NCI-H2227 (cell line): Measurements from ENCODE around the gene ZC3H7A.
A peak's percentile ranks its signal among the peaks of the same experiment; 100 is the strongest.

ENCODE experiments used
- DNase-seq: peaks from one replicate; lab custom pipeline; 2025; ENCODE audit not compliant: unreplicated experiment; lab: John Stamatoyannopoulos, UW

The ZC3H7A gene

DNA sequence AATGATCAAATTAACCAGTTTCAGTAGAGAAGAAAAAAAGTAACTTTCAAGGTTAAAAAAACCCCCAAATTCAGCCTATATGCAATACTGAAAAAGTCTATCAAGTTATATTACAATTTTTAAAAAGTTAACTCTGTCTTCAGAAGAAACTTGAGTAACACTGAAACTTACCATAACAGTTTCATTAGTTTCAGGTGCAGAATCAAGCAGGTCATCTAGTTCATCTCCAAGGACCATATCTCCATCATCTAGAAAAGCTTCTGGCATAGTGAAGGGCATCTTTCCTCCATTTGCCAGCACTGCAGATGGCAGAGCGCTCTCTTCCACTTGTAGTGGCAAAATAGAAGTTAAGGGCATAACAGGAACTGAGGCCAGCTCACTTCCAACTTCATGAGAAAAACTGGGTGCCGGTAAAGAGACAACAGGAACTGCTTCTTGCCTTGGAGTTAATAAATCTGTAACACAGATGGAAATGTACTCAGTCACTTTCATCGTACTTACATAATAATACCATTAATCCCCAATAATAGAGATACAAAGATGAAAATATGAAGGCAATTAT is 22.9 kb downstream of the ZC3H7A start:
- DNase-seq, result no peak

DNA sequence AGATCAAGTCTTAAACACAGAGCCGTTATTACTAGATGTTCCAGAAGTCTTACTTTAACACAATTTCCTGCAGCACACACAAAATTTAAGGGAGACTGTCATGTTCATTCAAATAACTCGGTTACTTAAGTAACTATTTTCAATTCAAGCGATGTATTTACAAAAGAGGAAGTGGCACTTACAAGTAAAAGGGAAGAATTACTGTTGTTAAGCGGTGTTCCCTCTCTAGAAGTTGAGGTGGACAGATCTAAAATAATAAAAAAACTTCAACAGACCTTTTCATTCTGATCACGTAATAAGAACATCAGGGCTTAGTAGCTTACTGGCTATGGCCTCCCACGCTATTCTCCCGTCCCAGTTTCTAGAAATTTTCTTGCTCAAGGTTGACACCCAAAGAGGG is 28.2 kb downstream of the ZC3H7A start:
- no peak for DNase-seq

DNA sequence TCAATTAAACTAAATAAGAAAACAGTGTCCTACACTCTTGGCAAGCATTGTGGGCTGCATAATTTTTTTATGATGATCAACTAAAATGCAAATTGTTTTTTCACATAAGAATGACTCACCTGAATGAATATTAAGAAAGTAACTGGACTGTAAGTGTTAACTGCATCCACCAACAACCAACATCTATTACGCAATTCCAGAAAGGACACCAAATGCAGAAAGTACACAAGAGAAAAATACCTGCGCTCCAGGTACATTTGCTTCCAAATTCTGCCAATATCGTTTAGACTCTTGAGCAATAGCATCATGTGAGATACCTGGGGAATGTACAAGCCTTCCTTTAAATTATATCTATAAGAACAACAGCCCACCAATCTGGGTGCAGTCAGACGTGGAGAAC is 34.6 kb downstream of the ZC3H7A start:
- DNase-seq, result no peak

DNA sequence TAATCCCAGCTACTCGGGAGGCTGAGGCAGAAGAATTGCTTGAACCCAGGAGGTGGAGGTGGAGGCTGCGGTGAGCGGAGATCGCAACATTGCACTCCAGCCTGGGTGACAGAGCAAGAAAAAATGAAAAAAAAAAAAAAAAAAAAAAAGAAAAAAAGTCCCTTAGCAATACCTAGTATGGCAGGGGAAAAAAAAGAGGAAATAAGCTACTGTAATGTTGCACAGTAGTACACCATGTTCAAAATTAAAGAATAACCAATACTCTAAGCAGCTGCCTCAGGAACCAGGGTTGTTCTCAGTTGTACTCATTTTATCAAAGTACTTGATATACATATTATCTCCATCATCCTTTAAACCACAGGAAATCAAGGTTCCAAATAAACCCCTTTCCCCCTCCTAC is 37.1 kb downstream of the ZC3H7A start:
- no peak for DNase-seq

DNA sequence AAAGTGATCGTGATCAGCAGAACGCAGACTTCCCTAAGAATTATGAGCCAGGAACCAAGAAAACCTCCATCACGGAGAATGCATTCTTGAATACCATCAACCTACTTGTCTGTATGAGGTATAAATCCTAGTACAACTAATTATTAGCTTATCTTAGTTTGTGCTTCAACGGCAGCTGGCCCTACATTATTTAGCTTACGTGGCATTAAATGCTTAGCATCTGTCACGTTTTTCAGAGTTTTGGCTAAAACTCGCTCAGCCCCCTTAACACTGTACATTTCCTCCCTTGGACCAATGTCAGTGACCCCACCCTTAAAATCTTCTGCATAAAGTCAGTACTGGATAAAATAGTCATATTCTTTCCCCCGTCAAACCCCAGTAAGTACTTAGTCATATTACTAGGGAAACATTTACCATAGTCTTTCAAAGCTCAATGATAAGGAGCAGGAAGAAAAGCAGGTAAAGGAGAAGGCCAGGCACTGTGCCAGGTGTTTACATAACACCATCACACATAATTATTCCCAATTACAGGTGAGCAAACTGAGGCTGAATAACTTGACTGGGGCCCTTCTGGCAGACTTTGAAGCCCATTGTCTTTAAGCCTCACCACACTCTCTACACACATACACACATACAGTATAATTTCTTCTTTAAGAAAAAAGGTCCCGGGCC is 37.8 kb downstream of the ZC3H7A start:
- DNase-seq, result no peak

DNA sequence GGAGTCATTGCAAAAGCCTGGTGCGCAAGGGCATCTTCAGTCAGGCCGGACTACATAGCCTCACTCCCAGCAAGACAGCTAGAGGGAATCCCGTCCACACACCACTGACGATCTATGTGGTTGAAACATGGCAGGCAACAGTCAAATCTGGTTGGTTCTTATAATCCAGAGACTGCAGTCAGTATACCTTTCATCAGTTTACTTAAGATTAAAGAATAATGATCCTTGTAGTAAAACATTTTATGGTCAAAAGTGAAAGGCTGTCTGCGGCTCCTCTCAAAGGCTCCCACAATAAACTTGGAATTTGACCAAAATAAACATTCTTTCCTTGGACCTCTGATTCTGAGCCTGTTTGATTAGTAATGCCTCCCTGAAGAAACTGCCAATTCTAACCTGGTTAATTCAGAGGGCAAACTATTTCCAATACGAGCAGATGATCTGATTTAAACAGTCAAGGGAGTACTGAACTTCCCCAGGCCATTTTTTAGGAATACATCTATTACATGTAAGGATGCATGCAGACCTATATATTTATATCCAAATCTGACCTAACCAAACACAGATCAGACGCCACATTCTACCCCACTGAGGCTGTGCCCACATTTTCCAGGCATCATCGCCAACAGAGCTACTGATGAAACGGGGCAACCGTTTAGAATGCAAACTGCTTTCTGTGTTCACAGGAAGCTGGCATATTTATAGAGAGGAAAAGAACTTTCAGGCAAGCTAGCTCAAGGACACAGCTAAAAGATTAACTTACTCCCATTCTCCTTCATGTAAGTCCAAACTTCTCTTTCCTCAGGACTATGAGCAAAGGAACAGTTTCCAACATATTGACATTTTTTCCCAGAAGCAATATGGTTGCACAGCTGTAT is 39.1 kb downstream of the ZC3H7A start:
- no peak for DNase-seq

DNA sequence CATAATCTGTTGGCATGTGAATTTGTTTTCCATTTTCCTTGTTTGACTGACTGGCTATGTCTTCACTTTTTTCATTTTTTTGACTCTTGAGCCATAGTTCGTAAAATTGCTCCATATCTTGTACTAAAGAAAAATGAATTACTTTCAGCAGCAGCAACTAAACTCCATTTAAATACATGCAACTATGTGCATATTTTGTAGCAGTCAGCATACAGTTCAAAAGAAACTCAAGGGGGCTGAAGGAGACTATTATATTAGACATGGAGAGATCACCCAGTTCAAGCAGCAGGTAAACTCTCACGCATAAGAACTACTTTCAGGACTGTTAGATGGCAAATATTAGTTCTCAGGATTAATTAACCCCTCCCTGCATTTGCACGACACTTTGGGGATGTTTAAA is 40.8 kb downstream of the ZC3H7A start:
- DNase-seq, result no peak

DNA sequence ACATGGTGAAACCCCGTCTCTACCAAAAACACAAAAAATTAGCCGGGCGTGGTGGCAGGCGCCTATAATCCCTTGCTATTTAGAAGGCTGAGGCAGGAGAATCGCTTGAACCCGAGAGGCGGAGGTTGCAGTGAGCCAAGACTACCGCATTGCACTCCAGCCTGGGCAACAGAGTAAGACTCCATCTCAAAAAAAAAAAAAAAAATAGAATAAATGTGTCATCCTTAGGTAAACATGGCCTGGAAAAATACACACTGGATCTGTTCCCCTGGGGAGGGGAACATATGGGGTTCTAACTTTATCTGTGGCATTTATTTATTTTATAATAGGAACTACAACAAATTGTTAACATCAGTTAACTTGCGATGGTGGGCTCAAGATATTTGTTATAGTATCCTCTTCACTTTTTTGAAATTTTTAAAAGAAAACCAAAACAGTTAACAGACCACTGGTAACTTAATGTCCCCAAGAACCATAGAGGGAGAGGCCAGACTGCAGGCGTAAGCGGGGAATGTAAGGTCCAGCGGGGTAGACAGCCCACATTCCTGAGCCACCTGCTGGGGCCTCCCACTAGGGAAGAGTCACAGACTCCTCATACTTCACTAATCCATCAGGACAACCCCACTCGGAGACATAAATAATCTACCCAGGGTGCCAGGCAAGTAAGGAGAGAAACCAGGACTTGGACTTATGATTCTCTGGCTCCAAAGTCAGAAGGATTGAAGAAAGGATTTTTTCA is 41.9 kb downstream of the ZC3H7A start:
- no peak for DNase-seq

DNA sequence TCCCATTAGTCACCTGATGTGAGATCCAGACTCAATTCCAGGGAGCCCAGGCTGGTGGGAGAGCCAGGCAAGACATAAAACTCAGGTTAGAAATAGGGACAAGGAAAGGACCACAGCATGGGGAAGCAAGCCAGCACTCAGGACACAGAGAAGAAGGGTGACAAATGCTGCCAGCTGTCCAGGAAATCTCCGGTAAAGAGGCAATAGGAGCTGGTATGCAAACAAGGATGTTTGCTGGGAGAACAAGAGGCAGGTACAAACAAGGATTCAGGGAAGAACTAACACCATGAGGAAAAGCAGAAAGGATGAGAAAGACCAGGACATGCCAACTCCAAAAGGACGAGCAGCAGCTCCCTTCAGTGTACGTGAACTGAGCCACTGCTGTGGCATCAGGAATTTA is 44.2 kb downstream of the ZC3H7A start:
- DNase-seq, result no peak

DNA sequence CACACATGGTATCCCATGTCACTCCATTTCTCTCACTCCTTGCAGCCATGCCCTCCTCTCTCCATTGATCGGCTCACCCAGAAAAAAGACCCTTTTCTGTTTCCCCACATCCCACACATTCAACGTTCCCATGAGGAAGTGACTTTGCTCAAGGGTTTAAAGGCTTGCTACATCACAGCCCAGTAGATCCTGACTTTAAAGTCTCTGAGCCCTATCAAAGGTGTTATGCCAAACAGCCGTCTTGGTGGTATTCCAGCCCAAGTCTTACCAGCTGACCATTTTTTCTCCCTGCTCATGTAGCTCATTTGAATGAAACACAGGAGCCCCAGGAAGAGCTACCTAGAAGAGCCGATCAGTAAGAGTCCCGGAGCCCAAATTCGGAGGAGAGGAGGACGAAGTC is 47.0 kb downstream of the ZC3H7A start:
- no peak for DNase-seq

DNA sequence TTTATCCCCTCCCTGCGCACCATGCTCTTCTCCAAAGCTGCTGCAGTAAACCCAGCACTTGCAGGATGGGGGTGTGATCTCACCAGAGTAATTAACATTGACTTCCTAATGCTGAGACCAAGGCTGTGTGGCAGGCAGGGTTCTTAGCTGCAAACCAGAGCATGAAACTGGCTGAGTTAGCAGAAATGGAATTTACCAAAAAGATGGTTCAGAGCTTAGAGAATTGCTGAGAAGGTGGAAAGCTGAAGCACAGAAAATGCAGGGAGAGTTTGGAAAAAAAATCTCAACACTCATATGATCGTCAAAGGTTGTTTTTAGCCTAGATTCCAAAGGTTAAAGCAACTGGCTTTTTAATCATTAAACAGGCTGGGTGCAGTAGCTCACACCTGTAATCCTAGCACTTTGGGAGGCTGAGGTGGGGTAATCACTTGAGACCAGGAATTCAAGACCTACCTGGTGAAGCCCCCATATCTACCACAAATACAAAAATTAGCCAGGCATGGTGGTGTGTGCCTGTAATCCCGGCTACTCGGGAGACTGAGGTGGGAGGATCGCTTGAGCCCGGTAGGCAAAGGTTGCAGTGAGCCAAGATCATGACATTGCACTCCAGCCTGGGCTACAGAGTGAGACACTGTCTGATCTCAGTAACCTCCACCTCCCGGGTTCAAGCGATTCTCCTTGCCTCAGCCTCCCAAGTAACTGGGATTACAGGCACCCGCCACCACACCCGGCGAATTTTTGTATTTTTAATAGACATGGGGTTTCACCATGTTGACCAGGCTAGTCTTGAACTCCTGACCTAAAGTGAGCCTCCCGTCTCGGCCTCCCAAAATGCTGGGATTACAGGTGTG is 48.4 kb downstream of the ZC3H7A start:
- no peak for DNase-seq

DNA sequence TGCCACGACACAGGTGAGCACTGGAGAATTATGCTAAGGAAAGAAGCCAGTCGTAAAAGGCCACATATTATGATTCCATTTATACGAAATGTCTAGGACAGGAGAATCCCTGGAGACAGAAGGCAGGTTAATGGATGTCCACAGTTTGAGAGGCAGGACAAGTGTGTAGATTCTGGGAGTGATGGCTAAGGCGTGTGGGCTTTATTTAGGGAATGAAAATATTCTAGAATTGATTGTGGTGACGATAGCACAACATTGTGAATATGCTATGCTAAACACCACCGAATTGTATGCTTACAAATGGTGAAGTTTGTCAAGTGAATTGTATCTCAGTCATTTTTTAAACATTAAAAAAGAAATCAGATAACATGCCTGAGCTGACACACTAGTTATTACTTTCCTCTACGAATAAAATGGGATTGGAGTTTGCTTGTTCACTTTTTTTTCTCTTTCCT is 49.1 kb downstream of the ZC3H7A start:
- no peak for DNase-seq

DNA sequence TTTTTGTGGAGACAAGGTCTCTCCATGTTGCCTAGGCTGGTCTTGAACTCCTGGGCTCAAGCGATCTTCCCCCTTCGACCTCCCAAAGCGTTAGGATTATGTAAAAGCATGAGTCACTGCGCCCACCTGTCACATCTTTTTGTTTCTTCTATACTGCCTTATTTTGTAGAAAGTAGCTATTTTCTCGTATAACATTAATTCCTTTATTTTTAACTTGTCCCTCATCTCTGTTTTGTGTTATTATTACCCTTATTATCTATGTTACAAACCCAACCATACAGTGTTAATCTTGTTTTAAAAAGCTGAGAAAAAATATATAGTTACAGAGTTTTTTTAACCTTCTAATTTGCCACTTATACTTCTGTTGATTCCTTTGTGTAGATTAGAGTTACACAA is 53.0 kb downstream of the ZC3H7A start:
- no peak for DNase-seq

DNA sequence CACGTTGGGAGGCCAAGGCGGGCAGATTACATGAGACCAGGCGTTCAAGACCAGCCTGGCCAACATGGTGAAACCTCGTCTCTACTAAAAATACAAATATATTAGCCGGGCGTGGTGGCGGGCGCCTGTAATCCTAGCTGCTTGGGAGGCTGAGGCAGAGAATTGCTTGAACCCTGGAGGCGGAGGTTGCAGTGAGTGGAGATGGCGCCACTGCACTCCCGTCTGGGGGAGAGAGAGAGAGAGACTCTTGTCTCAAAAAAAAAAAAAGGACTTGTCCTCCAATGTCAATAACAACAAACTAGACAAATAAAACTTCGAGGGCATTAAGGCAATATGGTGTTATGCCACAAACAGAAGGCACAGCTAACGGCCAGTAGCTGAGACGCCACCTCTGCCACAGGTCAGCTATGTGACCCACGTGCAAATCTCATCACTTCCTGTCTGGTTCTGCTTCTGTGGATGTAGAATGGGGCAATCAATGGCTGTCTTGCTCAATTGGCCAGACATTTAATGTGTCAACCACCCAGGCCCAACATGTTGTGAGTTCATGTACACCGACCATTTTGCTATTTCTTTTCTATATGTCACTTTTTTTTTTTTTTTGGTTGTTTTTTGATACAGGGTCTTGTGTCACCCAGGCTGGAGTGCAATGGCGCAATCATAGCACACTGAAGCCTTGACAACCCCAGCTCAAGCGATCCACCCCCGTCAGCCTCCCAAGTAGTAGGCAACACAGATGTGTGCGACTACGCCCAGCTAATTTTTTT is 53.6 kb downstream of the ZC3H7A start:
- peak; percentile 24 for DNase-seq

DNA sequence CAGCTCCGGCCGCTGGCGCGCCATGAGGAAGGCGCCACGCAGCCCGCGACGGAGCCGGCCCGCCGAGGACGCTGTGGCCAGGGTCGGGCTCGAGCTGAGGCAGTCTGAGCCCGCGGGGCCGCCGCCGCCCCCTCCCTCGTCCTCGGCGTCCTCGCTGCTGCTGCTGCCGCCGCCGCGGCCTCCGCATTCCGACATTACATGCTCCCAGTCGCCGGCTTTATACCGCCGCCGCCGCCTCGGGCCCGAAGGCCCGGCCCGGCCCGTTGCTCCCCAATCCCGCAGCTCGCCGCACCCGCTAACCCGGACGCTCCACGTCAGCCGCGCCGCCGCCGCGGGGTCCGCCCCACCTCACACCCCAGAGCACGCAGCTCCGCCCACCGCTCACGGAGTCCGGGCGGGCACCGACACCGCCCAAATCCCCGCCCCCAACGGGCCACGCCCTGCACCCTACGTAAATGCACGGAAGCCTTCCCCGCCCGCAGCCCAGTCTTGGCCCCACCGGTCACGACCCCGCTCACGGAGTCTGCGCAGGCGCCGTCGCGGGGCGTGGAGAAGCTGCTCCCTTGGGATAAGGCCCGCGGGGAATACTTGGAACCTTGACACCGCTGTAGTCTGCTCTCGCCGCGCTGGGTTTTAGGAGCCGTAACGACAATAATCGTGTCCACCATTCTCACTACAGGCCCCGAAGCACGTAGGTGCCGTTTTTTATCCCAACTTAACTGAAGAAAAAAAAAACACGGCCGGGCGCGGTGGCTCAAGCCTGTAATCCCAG is 54.3 kb downstream of the ZC3H7A start, which contains the start of gene TXNDC11:
Gene TXNDC11 (minus strand): TSS at position 322 of the 772 bp plus-strand sequence. CDS start 127 bp downstream, at position 195.
- peak; percentile 99 for DNase-seq

DNA sequence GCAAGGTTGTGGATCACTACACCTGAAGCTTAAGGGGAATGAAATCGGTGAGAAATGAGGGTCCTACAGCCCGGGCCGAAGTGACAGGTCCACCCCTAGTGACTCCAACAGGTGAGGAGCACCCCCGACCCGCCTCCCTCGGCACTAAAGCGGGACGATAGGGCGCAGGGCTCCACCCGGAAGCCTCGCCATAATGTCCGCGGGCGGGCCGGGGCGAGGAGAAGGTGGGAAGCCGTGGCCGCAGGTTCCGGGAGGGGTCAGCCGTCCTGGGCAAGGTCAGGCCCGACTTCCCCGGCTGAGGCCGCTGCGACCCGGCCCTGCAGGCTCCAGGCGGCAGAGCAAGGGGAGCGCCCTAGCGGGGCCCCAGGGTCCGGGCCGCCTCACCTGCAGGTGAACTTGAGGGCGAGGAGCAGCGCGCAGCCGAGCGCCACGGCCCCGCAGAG is 54.9 kb downstream of the ZC3H7A start:
- DNase-seq, result peak; percentile 49

DNA sequence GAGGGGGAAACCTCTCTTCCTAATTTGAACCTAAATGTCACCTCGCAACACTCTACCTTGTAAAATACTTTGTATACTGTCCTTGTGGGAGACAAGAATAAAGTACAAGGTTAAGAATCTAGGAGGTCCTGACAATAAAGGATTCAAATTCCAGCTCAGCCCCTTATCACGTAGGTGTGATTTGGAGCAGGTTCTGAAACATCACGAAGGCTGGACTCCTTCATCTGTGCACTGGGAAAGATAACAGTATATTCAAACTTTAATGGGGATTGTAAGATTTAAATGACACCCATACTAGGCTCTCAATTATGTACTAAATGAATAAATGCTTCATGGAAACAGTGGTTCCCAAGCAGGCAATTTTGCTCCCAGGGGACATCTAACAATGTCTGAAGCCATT is 56.5 kb downstream of the ZC3H7A start:
- DNase-seq, result no peak

DNA sequence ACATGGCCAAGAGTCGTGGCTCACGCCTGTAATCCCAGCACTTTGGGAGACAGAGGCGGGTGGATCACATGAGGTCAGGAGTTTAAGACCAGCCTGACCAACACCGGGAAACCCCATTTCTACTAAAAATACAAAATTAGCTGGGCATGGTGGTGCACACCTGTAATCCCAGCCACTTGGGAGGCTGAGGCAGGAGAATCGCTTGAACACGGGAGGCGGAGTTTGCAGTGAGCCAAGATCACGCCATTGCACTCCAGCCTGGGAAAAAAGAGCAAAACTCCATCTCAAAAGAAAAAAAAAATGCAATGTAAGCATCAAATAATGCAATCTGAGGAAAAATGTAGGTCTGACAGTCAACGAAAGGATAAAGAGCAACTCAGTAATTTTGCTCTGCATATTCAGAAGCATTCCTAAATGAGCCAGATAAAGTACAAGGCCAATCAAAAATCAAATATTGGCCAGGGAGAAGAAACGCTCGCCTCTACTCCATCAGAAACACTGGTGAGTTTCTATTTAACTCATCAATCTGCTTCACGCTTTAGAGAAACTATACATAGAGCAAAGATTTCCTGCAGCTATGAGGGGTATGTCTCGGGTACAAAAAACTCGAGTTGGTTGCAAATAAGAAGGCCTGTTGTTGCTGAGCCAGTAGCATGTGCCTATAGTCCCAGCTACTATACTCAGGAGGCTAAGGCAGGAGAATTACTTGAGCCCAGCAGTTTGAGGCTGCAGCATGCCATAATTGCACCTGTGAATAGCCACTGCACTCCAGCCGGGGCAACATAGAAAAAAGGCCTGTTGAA is 58.1 kb downstream of the ZC3H7A start:
- no peak for DNase-seq
